Body of pancreas (tissue), 4 donors: ENCODE results near the gene MMP11.

Experiments used
- POLR2A ChIP-seq, 3 donors: fragments of 450-650 bp; IDR thresholded peaks; one replicate each; pipeline ENCODE4 v1.6.1; 2016; ENCODE audit warnings: antibody characterized with exemption in 3 of 3, mild to moderate bottlenecking in 2 of 3
- TF ChIP-seq, protein P1 (sequence below), 7 experiments: fragments of 450-650 bp in 4 of 7; fragments of 200-600 bp in 3 of 7; sonication (generic) in 3 of 7; IDR thresholded peaks; one replicate each; pipeline ENCODE4 v1.5.1; 2016 to 2019; ENCODE audit warnings: antibody characterized with exemption in 7 of 7

DNA sequence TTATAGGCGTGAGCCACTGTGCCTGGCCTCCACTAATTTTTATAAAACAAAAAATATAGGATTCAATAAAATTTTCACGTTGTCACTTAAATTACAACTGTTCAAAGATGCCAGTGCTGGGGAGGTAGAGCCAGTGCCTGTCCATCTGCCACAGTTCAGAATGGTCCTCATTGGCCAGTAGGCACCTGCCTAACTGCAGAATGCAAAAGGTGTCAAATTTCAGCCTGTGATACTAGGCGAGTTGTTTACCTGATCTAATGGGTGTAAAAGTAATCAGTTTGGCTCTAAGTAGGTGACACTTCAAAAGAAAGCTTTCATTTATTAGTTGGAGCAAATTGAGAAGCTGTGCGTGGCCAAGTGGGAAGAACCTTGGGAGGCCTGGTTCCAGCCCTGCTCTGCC lies 16.5 kb downstream of the MMP11 start:
- TF ChIP-seq, protein P1, sequence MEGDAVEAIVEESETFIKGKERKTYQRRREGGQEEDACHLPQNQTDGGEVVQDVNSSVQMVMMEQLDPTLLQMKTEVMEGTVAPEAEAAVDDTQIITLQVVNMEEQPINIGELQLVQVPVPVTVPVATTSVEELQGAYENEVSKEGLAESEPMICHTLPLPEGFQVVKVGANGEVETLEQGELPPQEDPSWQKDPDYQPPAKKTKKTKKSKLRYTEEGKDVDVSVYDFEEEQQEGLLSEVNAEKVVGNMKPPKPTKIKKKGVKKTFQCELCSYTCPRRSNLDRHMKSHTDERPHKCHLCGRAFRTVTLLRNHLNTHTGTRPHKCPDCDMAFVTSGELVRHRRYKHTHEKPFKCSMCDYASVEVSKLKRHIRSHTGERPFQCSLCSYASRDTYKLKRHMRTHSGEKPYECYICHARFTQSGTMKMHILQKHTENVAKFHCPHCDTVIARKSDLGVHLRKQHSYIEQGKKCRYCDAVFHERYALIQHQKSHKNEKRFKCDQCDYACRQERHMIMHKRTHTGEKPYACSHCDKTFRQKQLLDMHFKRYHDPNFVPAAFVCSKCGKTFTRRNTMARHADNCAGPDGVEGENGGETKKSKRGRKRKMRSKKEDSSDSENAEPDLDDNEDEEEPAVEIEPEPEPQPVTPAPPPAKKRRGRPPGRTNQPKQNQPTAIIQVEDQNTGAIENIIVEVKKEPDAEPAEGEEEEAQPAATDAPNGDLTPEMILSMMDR (IDR thresholded peaks at IDR 0.05) = no peak
- TF ChIP-seq POLR2A (IDR thresholded peaks at IDR 0.05) = no peak
